HG03280 (cell line): ENCODE measurements around the gene GALNT14.
"Not testable (repeated sequence)": the region's sequence is repeated elsewhere in the genome, so short reads cannot be mapped to it uniquely, and the experiment has no call there.

Experiments
- ATAC-seq: cut with Tn5 transposase; IDR thresholded peaks from one replicate; pipeline ENCODE4 v1.9.1; 2021; ENCODE audit warnings: mild to moderate bottlenecking, moderate library complexity; ENCODE audit not compliant: unreplicated experiment

Gene GALNT14

DNA sequence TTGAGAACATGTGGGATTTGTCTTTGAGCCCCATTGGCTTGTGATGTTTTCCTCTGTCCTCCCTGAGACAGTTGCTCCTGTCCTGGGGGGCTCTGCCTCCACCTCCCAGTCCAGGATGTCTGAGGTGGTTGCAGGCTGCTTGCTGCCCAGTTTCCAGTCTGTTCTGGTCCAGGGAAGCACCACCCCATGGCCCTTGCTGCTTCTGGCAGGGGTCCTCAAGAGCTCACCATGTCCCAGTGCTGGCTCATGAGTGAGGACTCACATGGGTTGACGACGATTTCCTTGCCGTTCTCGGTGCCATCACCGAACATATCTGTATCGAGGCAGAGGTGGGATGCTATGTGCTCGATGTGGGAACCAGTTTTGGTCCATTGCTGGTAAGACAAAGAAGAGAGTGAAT lies 227.6 kb downstream of the GALNT14 start:
- ATAC-seq: no peak

DNA sequence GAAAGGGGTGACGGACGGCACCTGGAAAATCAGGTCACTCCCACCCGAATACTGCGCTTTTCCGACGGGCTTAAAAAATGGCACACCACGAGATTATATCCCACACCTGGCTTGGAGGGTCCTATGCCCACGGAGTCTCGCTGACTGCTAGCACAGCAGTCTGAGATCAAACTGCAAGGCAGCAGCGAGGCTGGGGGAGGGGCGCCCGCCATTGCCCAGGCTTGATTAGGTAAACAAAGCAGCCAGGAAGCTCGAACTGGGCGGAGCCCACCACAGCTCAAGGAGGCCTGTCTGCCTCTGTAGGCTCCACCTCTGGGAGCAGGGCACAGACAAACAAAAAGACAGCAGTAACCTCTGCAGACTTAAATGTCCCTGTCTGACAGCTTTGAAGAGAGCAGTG lies 233.8 kb downstream of the GALNT14 start:
- not testable (repeated sequence) for ATAC-seq

- no peak for ATAC-seq
These were observed 234.9 kb downstream of the GALNT14 start for GRCh38 chr2:30903326-30903725.

- no peak for ATAC-seq
These were observed 237.9 kb downstream of the GALNT14 start for GRCh38 chr2:30900381-30900780.

DNA sequence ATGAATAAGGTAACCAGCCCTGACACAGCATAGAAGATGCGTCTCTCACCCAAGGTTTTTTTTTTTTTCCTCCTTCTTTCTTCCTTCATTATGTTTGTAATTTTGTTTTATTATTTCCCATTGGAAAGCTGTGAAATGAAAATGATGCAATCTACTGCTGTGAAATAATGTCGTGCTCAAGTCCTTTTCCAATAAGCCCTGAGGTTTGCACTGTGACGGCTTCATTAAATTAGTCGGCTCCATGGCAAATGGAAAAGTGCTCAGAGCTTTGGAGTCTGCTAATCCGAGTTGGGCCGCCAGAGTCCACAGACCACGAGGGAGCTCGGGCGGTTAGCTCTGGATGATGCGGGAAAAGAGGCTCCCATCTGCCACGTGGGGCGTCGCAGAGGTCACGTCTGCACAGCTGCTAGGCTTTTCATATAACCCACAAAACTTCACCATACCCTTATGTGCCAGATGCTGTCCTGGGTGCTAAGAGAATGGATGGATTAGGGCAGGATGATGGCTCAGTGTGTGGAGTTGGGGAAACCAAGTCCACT lies 238.7 kb downstream of the GALNT14 start:
- no peak for ATAC-seq

GRCh38 chr2:30897539-30897938 lies 240.7 kb downstream of the GALNT14 start:
- no peak for ATAC-seq

- ATAC-seq: no peak
These were observed 243.6 kb downstream of the GALNT14 start for GRCh38 chr2:30894498-30895119.

DNA sequence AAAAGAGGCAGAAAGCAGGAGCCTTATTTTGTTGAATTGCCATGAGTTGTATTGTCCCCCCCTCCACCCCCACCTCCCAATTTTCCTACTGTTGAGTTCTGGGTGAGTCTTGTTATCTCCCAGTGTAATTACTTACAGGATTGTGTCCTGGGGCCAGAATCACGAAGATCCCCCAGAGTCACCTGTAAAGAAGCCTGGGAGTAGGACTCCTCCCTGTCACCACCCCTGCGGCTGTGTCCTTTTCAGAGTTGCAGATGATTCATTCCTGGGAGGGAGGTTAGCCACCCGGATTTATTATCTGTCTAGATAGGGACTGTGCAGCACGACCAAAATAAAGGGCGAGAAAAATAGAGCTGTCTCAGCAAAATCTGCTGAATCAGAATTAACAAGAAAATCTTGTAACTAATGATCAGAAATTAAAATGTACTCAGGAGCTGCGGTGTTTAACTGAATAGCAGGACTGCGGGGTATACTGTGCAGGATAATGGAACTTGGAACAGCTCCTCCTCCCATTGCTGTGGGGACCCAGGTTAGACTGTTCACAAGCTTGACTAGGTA lies 249.3 kb downstream of the GALNT14 start:
- no peak for ATAC-seq

GRCh38 chr2:30886080-30886479 lies 252.2 kb downstream of the GALNT14 start:
- no peak for ATAC-seq

- ATAC-seq: no peak
These were observed 254.4 kb downstream of the GALNT14 start for GRCh38 chr2:30883822-30884221.

DNA sequence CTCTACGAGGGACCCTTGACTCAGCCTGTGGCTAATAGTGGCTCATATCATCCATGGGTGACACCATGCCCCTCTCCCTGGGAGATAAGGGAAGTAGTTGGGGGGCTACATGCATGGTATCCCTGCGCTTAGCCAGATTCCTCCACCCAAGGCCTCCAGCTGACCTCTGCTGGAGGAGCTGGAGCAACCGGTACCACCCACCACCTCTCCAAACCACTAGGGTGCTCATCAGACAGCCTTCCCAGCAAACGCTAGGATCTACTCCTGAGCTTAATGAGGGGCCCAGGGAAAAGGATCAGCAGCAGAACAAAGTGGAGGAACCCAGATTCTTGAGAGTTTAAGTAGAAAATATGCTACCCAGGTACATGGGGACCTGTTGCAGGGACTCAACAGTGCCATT lies 255.1 kb downstream of the GALNT14 start:
- no peak for ATAC-seq

- ATAC-seq: no peak
These were observed 257.7 kb downstream of the GALNT14 start for GRCh38 chr2:30880516-30880915.

DNA sequence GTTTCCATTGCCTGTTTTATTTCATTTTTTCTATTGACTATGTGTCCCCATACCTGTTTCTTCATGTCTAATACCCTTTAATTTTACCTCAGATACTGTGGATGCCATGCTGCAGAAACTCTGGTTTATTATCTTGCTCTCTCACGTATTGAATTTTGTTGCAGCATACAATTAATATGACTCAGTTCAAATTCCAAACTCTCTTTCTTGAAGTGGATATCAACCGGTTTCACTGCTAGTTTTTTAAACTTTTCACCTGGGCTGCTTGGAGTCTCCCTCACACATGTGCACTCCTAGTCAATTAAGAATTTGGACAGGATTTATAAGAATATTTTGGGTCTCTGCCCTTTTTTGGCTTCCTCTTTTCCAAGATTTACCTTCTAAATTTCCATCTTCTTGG lies 260.4 kb downstream of the GALNT14 start:
- no peak for ATAC-seq

DNA sequence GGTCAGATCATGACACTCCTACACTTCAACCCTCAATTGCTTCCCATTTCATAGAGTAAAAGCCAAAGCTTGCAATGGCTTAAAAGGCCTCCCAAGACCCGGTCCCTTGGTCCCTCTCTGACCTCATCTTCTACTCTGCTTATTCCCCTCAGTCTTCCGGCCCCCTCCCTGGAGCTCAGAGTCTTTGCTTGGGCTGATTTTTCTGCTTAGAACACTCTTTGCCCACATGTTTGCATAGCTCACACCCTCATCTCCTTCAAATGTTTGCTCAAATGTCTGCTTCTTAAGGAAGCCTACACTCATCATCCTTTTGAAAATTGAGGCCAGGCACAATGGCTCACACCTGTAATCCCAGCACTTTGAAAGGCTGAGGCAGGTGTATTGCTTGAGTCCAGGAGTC lies 265.4 kb downstream of the GALNT14 start:
- ATAC-seq: no peak

DNA sequence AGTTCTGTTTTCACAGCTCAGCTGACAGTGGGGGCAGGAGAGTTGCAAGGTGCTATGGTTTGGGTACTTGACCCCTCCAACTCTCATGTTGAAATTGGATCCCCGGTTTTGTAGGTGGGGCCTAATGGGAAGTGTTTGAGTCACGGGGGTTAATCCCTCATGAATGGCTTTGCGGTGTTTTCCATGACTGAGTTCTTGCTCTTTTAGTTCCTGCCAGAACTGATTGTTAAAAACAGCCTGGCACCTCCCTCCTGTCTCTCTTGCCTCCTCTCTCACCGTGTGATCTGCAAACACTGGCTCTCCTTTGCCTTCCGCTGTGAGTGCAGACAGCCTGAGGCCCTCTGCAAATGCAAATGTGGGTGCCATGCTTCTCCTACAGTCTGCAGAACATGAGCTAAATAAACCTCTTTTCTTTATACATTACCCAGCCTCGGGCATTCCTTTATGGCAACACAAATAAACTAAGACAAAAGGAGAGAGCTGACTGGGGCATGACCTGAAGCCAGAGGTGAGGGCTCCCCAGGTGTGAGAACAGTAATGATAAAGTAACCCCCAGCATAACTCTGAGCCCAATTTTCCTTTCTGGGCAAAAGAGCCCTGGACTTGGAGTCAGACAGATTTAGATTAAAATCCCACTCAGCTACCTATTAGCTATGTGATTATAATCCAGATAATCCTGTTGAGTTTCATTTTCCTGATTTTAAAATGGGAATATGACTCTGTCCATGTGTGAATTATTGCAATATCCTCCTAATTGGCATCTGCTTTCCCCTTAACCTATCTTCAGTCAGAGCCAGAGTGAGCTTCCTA lies 266.1 kb downstream of the GALNT14 start:
- no peak for ATAC-seq

GRCh38 chr2:30871440-30871839 lies 266.8 kb downstream of the GALNT14 start:
- ATAC-seq: no peak

- no peak for ATAC-seq
These were observed 268.3 kb downstream of the GALNT14 start for GRCh38 chr2:30869988-30870387.

DNA sequence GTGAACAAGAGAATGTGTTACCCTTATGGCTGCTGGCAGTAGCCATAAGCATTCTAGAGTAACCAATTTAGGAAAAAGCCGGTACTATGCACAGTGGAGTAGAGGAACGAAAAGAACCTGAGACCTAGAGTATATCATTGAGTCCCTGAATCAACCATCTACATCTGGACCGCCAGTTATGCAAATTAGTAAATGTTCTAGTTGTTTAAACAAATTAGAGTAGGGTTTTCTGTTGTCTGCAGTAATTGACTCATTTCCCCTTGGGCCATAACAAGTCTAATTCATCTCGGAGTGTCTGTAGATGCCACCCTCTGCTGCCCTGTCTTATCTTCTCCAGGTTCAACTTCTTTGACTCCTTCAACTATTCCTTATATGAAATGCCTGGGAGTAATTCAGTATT lies 270.9 kb downstream of the GALNT14 start:
- ATAC-seq: no peak

- ATAC-seq: no peak
These were observed 271.3 kb downstream of the GALNT14 start for GRCh38 chr2:30866974-30867373.

- no peak for ATAC-seq
These were observed 272.2 kb downstream of the GALNT14 start for GRCh38 chr2:30865892-30866681.

DNA sequence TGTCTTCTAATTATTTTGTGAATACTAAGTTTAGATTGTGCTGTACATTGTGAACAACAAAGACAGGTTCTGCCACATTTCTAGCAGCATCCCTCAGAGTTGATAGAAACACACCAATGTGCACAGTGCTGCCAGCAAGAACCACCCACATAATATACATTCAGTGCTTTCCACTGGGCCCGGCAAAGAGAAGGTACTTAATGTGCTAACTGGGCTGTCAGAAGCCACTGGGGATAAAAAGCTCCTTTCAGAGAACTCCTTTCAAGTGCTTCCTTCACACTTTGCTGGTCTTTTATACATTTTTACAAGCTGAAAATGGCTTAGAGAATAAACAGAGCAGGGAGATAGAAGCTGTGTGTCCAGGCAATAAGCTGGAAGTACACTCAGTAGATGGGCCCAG lies 273.0 kb downstream of the GALNT14 start:
- no peak for ATAC-seq
